Mesenchymal stem cell (in vitro differentiated cells and primary cell): ENCODE measurements around the gene FBXO21.
"Not testable (repeated sequence)": the region's sequence is repeated elsewhere in the genome, so short reads cannot be mapped to it uniquely, and the experiment has no call there.

Source experiments
- DNase-seq: peaks from one replicate; pipeline ENCODE4 v3.0.0-alpha.2; 2013
- H2AFZ ChIP-seq: one replicate; pipeline ENCODE4 v1.6.1; 2013; ENCODE audit warnings: low read depth, mild to moderate bottlenecking, control low read depth, inconsistent platforms, low read length, moderate library complexity
- H2AK5ac ChIP-seq: 2 replicates; pipeline ENCODE4 v1.6.1; 2013; ENCODE audit warnings: low read length, moderate library complexity, mild to moderate bottlenecking, inconsistent platforms; ENCODE audit not compliant: severe bottlenecking
- H2BK120ac ChIP-seq: one replicate; pipeline ENCODE4 v1.6.1; 2013; ENCODE audit warnings: low read depth, mild to moderate bottlenecking, inconsistent platforms, low read length, moderate library complexity
- H2BK12ac ChIP-seq, 2 experiments: one replicate each; pipeline ENCODE4 v1.6.1; 2013; ENCODE audit warnings: inconsistent platforms in 2 of 2, low read length in 2 of 2, mild to moderate bottlenecking in 2 of 2, moderate library complexity in 2 of 2, control low read depth in 1 of 2
- H2BK15ac ChIP-seq: one replicate; pipeline ENCODE4 v1.6.1; 2013; ENCODE audit warnings: mild to moderate bottlenecking, low read depth, inconsistent platforms; ENCODE audit not compliant: poor library complexity, severe bottlenecking
- H2BK5ac ChIP-seq: 2 replicates; pipeline ENCODE4 v1.6.1; 2013; ENCODE audit warnings: low read depth, mild to moderate bottlenecking, low read length, control low read depth, inconsistent platforms; ENCODE audit not compliant: poor library complexity, severe bottlenecking
- H3K14ac ChIP-seq, 2 experiments: one replicate each; pipeline ENCODE4 v1.6.1; 2013; ENCODE audit warnings: inconsistent platforms in 2 of 2, low read length in 2 of 2, control low read depth in 1 of 2, mild to moderate bottlenecking in 1 of 2, moderate library complexity in 1 of 2
- H3K18ac ChIP-seq, 2 experiments: one replicate each; pipeline ENCODE4 v1.6.1; 2013; ENCODE audit warnings: inconsistent platforms in 2 of 2, low read length in 2 of 2, control low read depth in 1 of 2, low read depth in 1 of 2, mild to moderate bottlenecking in 1 of 2
- H3K23ac ChIP-seq, 2 experiments: one replicate each; pipeline ENCODE4 v1.6.1; 2013; ENCODE audit warnings: inconsistent platforms in 2 of 2, low read length in 2 of 2, mild to moderate bottlenecking in 2 of 2, moderate library complexity in 2 of 2, control low read depth in 1 of 2
- H3K27ac ChIP-seq: 2 replicates; pipeline ENCODE4 v1.5.1; 2013; ENCODE audit warnings: mild to moderate bottlenecking, moderate library complexity, low read length, control low read depth, inconsistent platforms; ENCODE audit not compliant: poor library complexity, severe bottlenecking
- H3K27me3 ChIP-seq, 2 experiments: 2 replicates each; pipeline versions ENCODE4 v1.6.1 to v1.7.0; 2013; ENCODE audit warnings: low read length in 2 of 2, mild to moderate bottlenecking in 2 of 2, moderate library complexity in 2 of 2, control low read depth in 1 of 2, inconsistent platforms in 1 of 2; ENCODE audit not compliant: control insufficient read depth in 1 of 2, insufficient read depth in 1 of 2
- H3K36me3 ChIP-seq, 2 experiments: 2 replicates each; pipeline versions ENCODE4 v1.6.1 to v1.7.0; 2013; ENCODE audit warnings: low read length in 2 of 2, control low read depth in 1 of 2, inconsistent platforms in 1 of 2, low read depth in 1 of 2, mild to moderate bottlenecking in 1 of 2; ENCODE audit not compliant: insufficient read depth in 2 of 2, control insufficient read depth in 1 of 2
- H3K4ac ChIP-seq, 2 experiments: one replicate each; pipeline ENCODE4 v1.6.1; 2013; ENCODE audit warnings: inconsistent platforms in 2 of 2, low read length in 2 of 2, mild to moderate bottlenecking in 2 of 2, moderate library complexity in 2 of 2, control low read depth in 1 of 2, low read depth in 1 of 2
- H3K4me1 ChIP-seq: 2 replicates; pipeline ENCODE4 v1.6.1; 2013; ENCODE audit warnings: low read depth, low read length, control low read depth; ENCODE audit not compliant: control insufficient read depth, insufficient read depth
- H3K4me2 ChIP-seq: 2 replicates; pipeline ENCODE4 v1.6.1; 2013; ENCODE audit warnings: low read length, mild to moderate bottlenecking, inconsistent platforms; ENCODE audit not compliant: poor library complexity, severe bottlenecking
- H3K4me3 ChIP-seq, 2 experiments: 2 replicates each; pipeline versions ENCODE4 v1.5.1 to v1.7.0; 2013; ENCODE audit warnings: low read length in 2 of 2, mild to moderate bottlenecking in 2 of 2, control low read depth in 1 of 2, low read depth in 1 of 2; ENCODE audit not compliant: insufficient read depth in 1 of 2
- H3K79me1 ChIP-seq: replicated peaks from 2 replicates; pipeline ENCODE4 v1.6.1; 2013; ENCODE audit warnings: mild to moderate bottlenecking, control low read depth, low read length, inconsistent platforms; ENCODE audit not compliant: poor library complexity, severe bottlenecking
- H3K9ac ChIP-seq: 2 replicates; pipeline ENCODE4 v1.7.0; 2013; ENCODE audit warnings: mild to moderate bottlenecking, low read length, moderate library complexity
- H3K9me3 ChIP-seq: 2 replicates; pipeline ENCODE4 v1.7.0; 2013; ENCODE audit warnings: mild to moderate bottlenecking, low read length; ENCODE audit not compliant: control insufficient read depth
- H4K8ac ChIP-seq: one replicate; pipeline ENCODE4 v1.6.1; 2013; ENCODE audit warnings: inconsistent platforms, mild to moderate bottlenecking, low read length, moderate library complexity
- H4K91ac ChIP-seq: one replicate; pipeline ENCODE4 v1.6.1; 2013; ENCODE audit warnings: mild to moderate bottlenecking, low read length, inconsistent platforms
- WGBS: methylation state at CpG from one replicate; pipeline ENCODE4 v1.1.7; 2013; ENCODE audit warnings: mixed read lengths; 5-methylcytosine and 5-hydroxymethylcytosine counted together

Gene FBXO21

GRCh38 chr12:117202556-117202955 is 12.3 kb upstream of the FBXO21 start:
- Histone ChIP-seq H2BK15ac (no peak overlapping the region), H2BK5ac (no peak overlapping the region), H2AK5ac (no peak overlapping the region), H3K9ac (no peak overlapping the region), H2BK12ac (no peak overlapping the region), H4K8ac (no peak overlapping the region), H2AFZ (no peak overlapping the region), H3K4me3 (no peak overlapping the region), H2BK120ac (no peak overlapping the region), H3K27me3 (peaks cover 11 to 34% of the 10 kb centered on the region in 2 experiments), H3K27ac (no peak overlapping the region), H3K4me1 (no peaks in the 10 kb centered on the region), H3K9me3 (no peaks in the 10 kb centered on the region), H3K4me2 (no peak overlapping the region), H3K14ac (no peak overlapping the region), H3K18ac (no peak overlapping the region), H4K91ac (no peak overlapping the region), H3K79me1 (no peaks in the 10 kb centered on the region), H3K23ac (no peak overlapping the region), H3K36me3 (no peaks in the 10 kb centered on the region), H3K4ac (no peak overlapping the region)
- DNase-seq, result no peak
- WGBS, result 88% methylated on average over 9 of the region's 9 CpGs

GRCh38 chr12:117202033-117202432 is 11.8 kb upstream of the FBXO21 start:
- 91% methylated on average over 9 of the region's 9 CpGs for WGBS
- H2AFZ ChIP-seq, result no peak overlapping the region
- no peak overlapping the region for H2BK12ac ChIP-seq
- no peaks in the 10 kb centered on the region for H3K9me3 ChIP-seq
- H3K14ac ChIP-seq, result no peak overlapping the region
- no peak for DNase-seq
- H3K27ac ChIP-seq, result no peak overlapping the region
- no peak overlapping the region for H3K18ac ChIP-seq
- no peak overlapping the region for H4K8ac ChIP-seq
- no peak overlapping the region for H2BK5ac ChIP-seq
- H3K27me3 ChIP-seq, result peaks cover 7 to 33% of the 10 kb centered on the region in 2 experiments
- no peak overlapping the region for H3K4ac ChIP-seq
- H4K91ac ChIP-seq, result no peak overlapping the region
- no peak overlapping the region for H3K4me2 ChIP-seq
- H3K36me3 ChIP-seq, result no peaks in the 10 kb centered on the region
- peaks cover 2% of the 10 kb centered on the region for H3K4me1 ChIP-seq
- no peaks in the 10 kb centered on the region for H3K79me1 ChIP-seq
- no peak overlapping the region for H3K23ac ChIP-seq
- no peak overlapping the region for H2AK5ac ChIP-seq
- H2BK15ac ChIP-seq, result no peak overlapping the region
- no peak overlapping the region for H3K4me3 ChIP-seq
- no peak overlapping the region for H3K9ac ChIP-seq
- no peak overlapping the region for H2BK120ac ChIP-seq

- not testable (repeated sequence) for DNase-seq, H4K91ac ChIP-seq, H2AFZ ChIP-seq, H3K79me1 ChIP-seq, H3K9me3 ChIP-seq, H2BK5ac ChIP-seq, H2BK15ac ChIP-seq, H2BK120ac ChIP-seq, H3K4me3 ChIP-seq, H3K27ac ChIP-seq, H3K9ac ChIP-seq, H4K8ac ChIP-seq, H2BK12ac ChIP-seq, H3K18ac ChIP-seq, H3K36me3 ChIP-seq, H2AK5ac ChIP-seq, H3K4ac ChIP-seq, H3K4me2 ChIP-seq, H3K4me1 ChIP-seq, H3K23ac ChIP-seq, H3K14ac ChIP-seq
- 89% methylated on average over 6 of the region's 8 CpGs for WGBS
- H3K27me3 ChIP-seq, result peaks cover 7 to 28% of the 10 kb centered on the region in 2 experiments
These were observed 9.9 kb upstream of the FBXO21 start for GRCh38 chr12:117199956-117200744.

GRCh38 chr12:117196334-117196733 is 6.1 kb upstream of the FBXO21 start:
- not testable (repeated sequence) for H2BK120ac ChIP-seq
- WGBS, result 84% methylated on average over 6 of the region's 6 CpGs
- peaks cover 16 to 18% of the 10 kb centered on the region in 2 experiments for H3K27me3 ChIP-seq

More at GRCh38 chr12:117196334-117196733, 6.1 kb upstream of the FBXO21 start:
- not testable (repeated sequence) for H3K79me1 ChIP-seq, H3K4me1 ChIP-seq, H3K14ac ChIP-seq, H2BK12ac ChIP-seq, H3K4me3 ChIP-seq, H3K9me3 ChIP-seq, H3K23ac ChIP-seq, H3K27ac ChIP-seq, H4K91ac ChIP-seq, H2AK5ac ChIP-seq, H3K4ac ChIP-seq, H3K9ac ChIP-seq, H2BK5ac ChIP-seq, H3K18ac ChIP-seq, H3K4me2 ChIP-seq, H2AFZ ChIP-seq, H2BK15ac ChIP-seq, H4K8ac ChIP-seq, DNase-seq, H3K36me3 ChIP-seq
